Esophagus squamous epithelium (tissue), 5 donors: Measurements from ENCODE around the gene CFI. TPM values are rescaled to one million over a fixed set of nuclear protein-coding genes. Genes with fewer than 3 reads are reported as not detected.

Experiments used
- DNase-seq: peaks from one replicate; lab custom pipeline; 2025; lab: John Stamatoyannopoulos, UW
- H3K27ac ChIP-seq, 4 donors: fragments of 200-600 bp; sonication (generic); one replicate each; pipeline ENCODE4 v1.5.1; 2016 to 2019; ENCODE audit warnings: mild to moderate bottlenecking in 1 of 4
- H3K27me3 ChIP-seq, 4 donors: fragments of 200-600 bp; sonication (generic); 1 replicate in 3 of 4; 2 replicates in 1 of 4; pipeline versions ENCODE4 v1.5.1 to v1.6.0; 2017 to 2021; ENCODE audit warnings: antibody characterized with exemption in 1 of 4
- H3K36me3 ChIP-seq, 3 donors: fragments of 200-600 bp; sonication (generic); one replicate each; pipeline ENCODE4 v1.5.1; 2016 to 2019
- H3K4me1 ChIP-seq, 3 donors: fragments of 200-600 bp; sonication (generic); one replicate each; pipeline ENCODE4 v1.5.1; 2017 to 2019
- H3K4me3 ChIP-seq, 4 donors: fragments of 200-600 bp; sonication (generic); 1 replicate in 3 of 4; 2 replicates in 1 of 4; pipeline ENCODE4 v1.5.1; 2016 to 2019; ENCODE audit warnings: mild to moderate bottlenecking in 2 of 4, moderate library complexity in 1 of 4
- H3K9me3 ChIP-seq, 3 donors: fragments of 200-600 bp; sonication (generic); one replicate each; pipeline ENCODE4 v1.5.1; 2016 to 2019
- POLR2A ChIP-seq, 4 donors: fragments of 450-650 bp; IDR thresholded peaks; one replicate each; pipeline ENCODE4 v1.6.1; 2017; ENCODE audit warnings: antibody characterized with exemption in 4 of 4, mild to moderate bottlenecking in 4 of 4, moderate library complexity in 3 of 4
- WGBS, 2 donors: methylation state at CpG; one replicate each; pipeline ENCODE4 v1.1.5; 2018; 5-methylcytosine and 5-hydroxymethylcytosine counted together
- intact Hi-C: fragments of 100-400 bp; cut with DNase I; formaldehyde crosslinking; loops from one replicate; pipeline ENCODE4 v1.15.0; 2022
- total RNA-seq, 4 donors: library from RNA; depleted of rRNA; stranded (reverse); fragments of >200 nt; gene quantifications; one replicate each; pipeline ENCODE4 v1.1.0, GENCODE V29; 2016
- TF ChIP-seq, protein P1 (sequence below), 6 experiments: fragments of 450-650 bp in 4 of 6; fragments of 200-600 bp in 2 of 6; sonication (generic) in 2 of 6; IDR thresholded peaks; one replicate each; pipeline ENCODE4 v1.5.1; 2016 to 2019; ENCODE audit warnings: antibody characterized with exemption in 6 of 6, mild to moderate bottlenecking in 4 of 6, moderate library complexity in 4 of 6
- donor health status: DM: yes; HTN: yes; CAD: no.

Gene CFI
- total RNA-seq, 4 donors from 2014 or later, result 6.1 to 45.1 (median 11.0) TPM

- no peak for DNase-seq
- intact Hi-C loops, result no loop called here
Measured at GRCh38 chr4:109754093-109754857, 47.5 kb downstream of the CFI start.

GRCh38 chr4:109752525-109752924 is 49.3 kb downstream of the CFI start:
- Histone ChIP-seq H3K27ac (no peak overlapping the region), H3K36me3 (no peaks in the 10 kb centered on the region), H3K4me3 (no peak overlapping the region), H3K27me3 (no peaks in the 10 kb centered on the region), H3K9me3 (no peaks in the 10 kb centered on the region), H3K4me1 (no peaks in the 10 kb centered on the region)
- 0% methylated on average over 1 of the region's 1 CpG for WGBS, 2 donors
- TF ChIP-seq POLR2A (IDR thresholded peaks at IDR 0.05), result no peak
- TF ChIP-seq, protein P1, sequence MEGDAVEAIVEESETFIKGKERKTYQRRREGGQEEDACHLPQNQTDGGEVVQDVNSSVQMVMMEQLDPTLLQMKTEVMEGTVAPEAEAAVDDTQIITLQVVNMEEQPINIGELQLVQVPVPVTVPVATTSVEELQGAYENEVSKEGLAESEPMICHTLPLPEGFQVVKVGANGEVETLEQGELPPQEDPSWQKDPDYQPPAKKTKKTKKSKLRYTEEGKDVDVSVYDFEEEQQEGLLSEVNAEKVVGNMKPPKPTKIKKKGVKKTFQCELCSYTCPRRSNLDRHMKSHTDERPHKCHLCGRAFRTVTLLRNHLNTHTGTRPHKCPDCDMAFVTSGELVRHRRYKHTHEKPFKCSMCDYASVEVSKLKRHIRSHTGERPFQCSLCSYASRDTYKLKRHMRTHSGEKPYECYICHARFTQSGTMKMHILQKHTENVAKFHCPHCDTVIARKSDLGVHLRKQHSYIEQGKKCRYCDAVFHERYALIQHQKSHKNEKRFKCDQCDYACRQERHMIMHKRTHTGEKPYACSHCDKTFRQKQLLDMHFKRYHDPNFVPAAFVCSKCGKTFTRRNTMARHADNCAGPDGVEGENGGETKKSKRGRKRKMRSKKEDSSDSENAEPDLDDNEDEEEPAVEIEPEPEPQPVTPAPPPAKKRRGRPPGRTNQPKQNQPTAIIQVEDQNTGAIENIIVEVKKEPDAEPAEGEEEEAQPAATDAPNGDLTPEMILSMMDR (IDR thresholded peaks at IDR 0.05), result no peak
- DNase-seq, result no peak
- intact Hi-C loops, result no loop called here

More at GRCh38 chr4:109754093-109754857, 47.5 kb downstream of the CFI start:
- Histone ChIP-seq H3K27me3 (no peaks in the 10 kb centered on the region), H3K4me3 (no peak overlapping the region), H3K4me1 (no peaks in the 10 kb centered on the region), H3K9me3 (no peaks in the 10 kb centered on the region), H3K36me3 (no peaks in the 10 kb centered on the region), H3K27ac (no peak overlapping the region)
- no peak for TF ChIP-seq POLR2A (IDR thresholded peaks at IDR 0.05)
- TF ChIP-seq, protein P1 (IDR thresholded peaks at IDR 0.05), result no peak
- WGBS, 2 donors, result 83 to 84% methylated on average over 7 of the region's 7 CpGs

GRCh38 chr4:109751852-109752251 is 49.9 kb downstream of the CFI start:
- Histone ChIP-seq H3K4me1 (no peaks in the 10 kb centered on the region), H3K4me3 (no peak overlapping the region), H3K36me3 (no peaks in the 10 kb centered on the region), H3K9me3 (no peaks in the 10 kb centered on the region), H3K27ac (no peak overlapping the region), H3K27me3 (no peaks in the 10 kb centered on the region)
- intact Hi-C loops, result no loop called here
- 79 to 84% methylated on average over 4 of the region's 4 CpGs for WGBS, 2 donors
- DNase-seq, result no peak
- no peak for TF ChIP-seq POLR2A (IDR thresholded peaks at IDR 0.05)
- TF ChIP-seq, protein P1 (IDR thresholded peaks at IDR 0.05), result no peak

- H3K27ac ChIP-seq, result no peak overlapping the region
- H3K4me1 ChIP-seq, result no peaks in the 10 kb centered on the region
- TF ChIP-seq, protein P1 (IDR thresholded peaks at IDR 0.05), result no peak
- no peak for TF ChIP-seq POLR2A (IDR thresholded peaks at IDR 0.05)
- no peak for DNase-seq
- intact Hi-C loops, result no loop called here
- no peak overlapping the region for H3K4me3 ChIP-seq
- H3K9me3 ChIP-seq, result no peaks in the 10 kb centered on the region
- H3K36me3 ChIP-seq, result peaks cover 0 to 4% (median 0%) of the 10 kb centered on the region in 3 donors
- H3K27me3 ChIP-seq, result no peaks in the 10 kb centered on the region
- 90 to 96% methylated on average over 4 of the region's 4 CpGs for WGBS, 2 donors
Measured at GRCh38 chr4:109750652-109751244, 51.1 kb downstream of the CFI start.

DNA sequence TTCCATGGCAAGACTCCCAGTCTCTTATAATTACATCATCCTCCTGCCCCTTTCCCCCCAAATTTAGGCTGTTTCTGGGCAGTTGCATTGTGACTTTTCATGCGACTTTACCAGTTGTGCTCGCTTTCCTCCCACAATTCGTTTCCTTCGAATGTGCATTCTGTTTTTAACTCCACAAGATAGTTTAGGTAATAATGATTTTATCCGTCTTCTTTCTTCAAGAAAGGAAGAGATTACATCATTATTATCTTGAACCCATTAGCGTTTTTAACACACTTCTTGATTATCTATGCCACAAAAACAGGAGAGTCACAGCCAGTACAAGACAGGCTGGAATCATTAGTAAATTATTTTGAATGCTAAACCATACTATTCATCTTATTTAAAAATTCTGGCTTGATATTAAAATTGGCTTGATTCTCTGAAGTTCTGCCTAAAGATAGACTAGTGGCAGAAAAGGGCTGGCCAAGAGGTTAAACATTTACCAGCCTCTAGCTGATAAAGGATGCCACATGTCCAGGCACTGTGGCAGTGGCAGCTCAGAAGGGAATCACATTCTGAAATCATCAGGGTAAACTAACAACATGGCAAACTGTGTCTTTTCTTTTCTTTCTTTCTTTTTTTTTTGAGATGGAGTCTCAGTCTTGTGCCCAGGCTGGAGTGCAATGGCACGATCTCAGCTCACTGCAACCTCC is 52.3 kb downstream of the CFI start:
- peaks cover 0 to 5% (median 0%) of the 10 kb centered on the region in 3 donors for H3K36me3 ChIP-seq
- WGBS, 2 donors, result 90 to 92% methylated on average over 6 of the region's 7 CpGs
- no peak overlapping the region for H3K27ac ChIP-seq
- H3K4me3 ChIP-seq, result no peak overlapping the region
- no peaks in the 10 kb centered on the region for H3K27me3 ChIP-seq
- DNase-seq, result no peak
- intact Hi-C loops, result no loop called here
- H3K9me3 ChIP-seq, result no peaks in the 10 kb centered on the region
- TF ChIP-seq, protein P1 (IDR thresholded peaks at IDR 0.05), result no peak
- no peak for TF ChIP-seq POLR2A (IDR thresholded peaks at IDR 0.05)
- H3K4me1 ChIP-seq, result no peaks in the 10 kb centered on the region
